H9 (cell line): ENCODE measurements around the gene SLMAP. TPM values are rescaled to one million over a fixed set of nuclear protein-coding genes. Genes with fewer than 3 reads are reported as not detected.

ENCODE experiments used
- DNase-seq: peaks from one replicate; pipeline ENCODE4 v3.0.0-alpha.2; 2017
- H2AFZ ChIP-seq: one replicate; pipeline ENCODE4 v1.6.1; 2013; ENCODE audit warnings: mild to moderate bottlenecking, low read length, control low read depth, moderate library complexity
- H2AK5ac ChIP-seq: 2 replicates; pipeline ENCODE4 v1.6.1; 2013; ENCODE audit warnings: low read length, control low read depth, mixed read lengths; ENCODE audit not compliant: insufficient read length
- H2BK120ac ChIP-seq: one replicate; pipeline ENCODE4 v1.6.1; 2013; ENCODE audit warnings: low read depth, mild to moderate bottlenecking, low read length, control low read depth, inconsistent platforms; ENCODE audit not compliant: poor library complexity, severe bottlenecking
- H2BK12ac ChIP-seq: 2 replicates; pipeline ENCODE4 v1.6.1; 2013; ENCODE audit warnings: low read length, control low read depth, mixed read lengths, low read depth; ENCODE audit not compliant: insufficient read length
- H2BK15ac ChIP-seq: 2 replicates; pipeline ENCODE4 v1.6.1; 2013; ENCODE audit warnings: low read depth, low read length, control low read depth
- H2BK20ac ChIP-seq: one replicate; pipeline ENCODE4 v1.6.1; 2013; ENCODE audit warnings: low read depth, mild to moderate bottlenecking, low read length, control low read depth, inconsistent platforms; ENCODE audit not compliant: poor library complexity, severe bottlenecking
- H2BK5ac ChIP-seq: 2 replicates; pipeline ENCODE4 v1.6.1; 2013; ENCODE audit warnings: low read length, control low read depth, mixed read lengths; ENCODE audit not compliant: insufficient read length
- H3K14ac ChIP-seq: 2 replicates; pipeline ENCODE4 v1.6.1; 2013; ENCODE audit warnings: low read length, control low read depth; ENCODE audit not compliant: insufficient read depth
- H3K18ac ChIP-seq: 2 replicates; pipeline ENCODE4 v1.6.1; 2013; ENCODE audit warnings: low read depth, mild to moderate bottlenecking, mixed read lengths, low read length, control low read depth; ENCODE audit not compliant: insufficient read length
- H3K23ac ChIP-seq: 2 replicates; pipeline ENCODE4 v1.6.1; 2013; ENCODE audit warnings: low read length, control low read depth, mixed read lengths, low read depth; ENCODE audit not compliant: insufficient read length
- H3K23me2 ChIP-seq: 2 replicates; pipeline ENCODE4 v1.6.1; 2013; ENCODE audit warnings: low read depth, mild to moderate bottlenecking, mixed read lengths, low read length, control low read depth; ENCODE audit not compliant: insufficient read length, poor library complexity, severe bottlenecking
- H3K27ac ChIP-seq: 2 replicates; pipeline ENCODE4 v1.5.1; 2013; ENCODE audit warnings: low read length, control low read depth, mixed read lengths, low read depth; ENCODE audit not compliant: insufficient read length
- H3K27me3 ChIP-seq: 2 replicates; pipeline ENCODE4 v1.6.1; 2013; ENCODE audit warnings: low read length, control low read depth, inconsistent platforms; ENCODE audit not compliant: insufficient read depth
- H3K4ac ChIP-seq: 2 replicates; pipeline ENCODE4 v1.6.1; 2013; ENCODE audit warnings: low read depth, mild to moderate bottlenecking, control low read depth, inconsistent platforms, low read length, moderate library complexity
- H3K4me1 ChIP-seq: 2 replicates; pipeline ENCODE4 v1.6.1; 2013; ENCODE audit warnings: low read length, control low read depth, inconsistent platforms; ENCODE audit not compliant: insufficient read depth
- H3K4me2 ChIP-seq: 2 replicates; pipeline ENCODE4 v1.6.1; 2013; ENCODE audit warnings: low read length, control low read depth, mixed read lengths; ENCODE audit not compliant: insufficient read length, insufficient read depth
- H3K56ac ChIP-seq: 2 replicates; pipeline ENCODE4 v1.6.1; 2013; ENCODE audit warnings: low read depth, mild to moderate bottlenecking, mixed read lengths, low read length, control low read depth; ENCODE audit not compliant: insufficient read length
- H3K79me1 ChIP-seq: 2 replicates; pipeline ENCODE4 v1.6.1; 2013; ENCODE audit warnings: low read depth, mild to moderate bottlenecking, moderate library complexity, low read length, control low read depth, inconsistent platforms; ENCODE audit not compliant: insufficient read depth, poor library complexity, severe bottlenecking
- H3K79me2 ChIP-seq: 2 replicates; pipeline ENCODE4 v1.6.1; 2013; ENCODE audit warnings: low read length, control low read depth, inconsistent platforms; ENCODE audit not compliant: insufficient read depth
- H3K9ac ChIP-seq: 2 replicates; pipeline ENCODE4 v1.6.1; 2013; ENCODE audit warnings: low read length, control low read depth, mixed read lengths; ENCODE audit not compliant: insufficient read length; ENCODE audit errors: extremely low read depth
- H3K9me3 ChIP-seq: one replicate; pipeline ENCODE4 v1.6.1; 2013; ENCODE audit warnings: low read depth, low read length, inconsistent platforms; ENCODE audit not compliant: control insufficient read depth
- H3T11ph ChIP-seq: one replicate; pipeline ENCODE4 v1.6.1; 2013; ENCODE audit warnings: mild to moderate bottlenecking, low read length, control low read depth, inconsistent platforms
- H4K20me1 ChIP-seq: one replicate; pipeline ENCODE4 v1.6.1; 2013; ENCODE audit not compliant: control insufficient read depth, insufficient read length, insufficient read depth
- H4K5ac ChIP-seq: 2 replicates; pipeline ENCODE4 v1.6.1; 2013; ENCODE audit warnings: low read depth, mild to moderate bottlenecking, mixed read lengths, low read length, control low read depth; ENCODE audit not compliant: insufficient read length
- H4K8ac ChIP-seq: replicated peaks from 2 replicates; pipeline ENCODE4 v1.6.1; 2013; ENCODE audit warnings: low read length, control low read depth, mixed read lengths, low read depth; ENCODE audit not compliant: insufficient read length
- H4K91ac ChIP-seq: 2 replicates; pipeline ENCODE4 v1.6.1; 2013; ENCODE audit warnings: low read depth, mild to moderate bottlenecking, moderate library complexity, mixed read lengths, low read length, control low read depth; ENCODE audit not compliant: insufficient read length
- H3K27ac Mint-ChIP-seq, 3 experiments: 2 replicates in 2 of 3; 3 replicates in 1 of 3; pipeline ENCODE4 v1.8.0; 2020 to 2021; ENCODE audit warnings: mixed read lengths in 3 of 3, mild to moderate bottlenecking in 1 of 3, moderate library complexity in 1 of 3
- H3K27me3 Mint-ChIP-seq: 2 replicates; pipeline ENCODE4 v1.8.0; 2021; ENCODE audit warnings: low read depth, mild to moderate bottlenecking, moderate library complexity, mixed read lengths
- H3K36me3 Mint-ChIP-seq, 3 experiments: 2 replicates in 2 of 3; 3 replicates in 1 of 3; pipeline ENCODE4 v1.8.0; 2020 to 2021; ENCODE audit warnings: low read depth in 3 of 3, mixed read lengths in 3 of 3; ENCODE audit not compliant: insufficient read depth in 1 of 3
- H3K4me1 Mint-ChIP-seq, 2 experiments: 2 replicates each; pipeline ENCODE4 v1.8.0; 2020; ENCODE audit warnings: mixed read lengths in 2 of 2
- H3K4me3 Mint-ChIP-seq, 2 experiments: 2 replicates in 1 of 2; 3 replicates in 1 of 2; pipeline ENCODE4 v1.8.0; 2020 to 2021; ENCODE audit warnings: mild to moderate bottlenecking in 2 of 2, mixed read lengths in 2 of 2, moderate library complexity in 1 of 2
- H3K9me3 Mint-ChIP-seq, 2 experiments: 2 replicates in 1 of 2; 3 replicates in 1 of 2; pipeline ENCODE4 v1.8.0; 2020; ENCODE audit warnings: mild to moderate bottlenecking in 2 of 2, mixed read lengths in 2 of 2, moderate library complexity in 1 of 2
- CTCF ChIP-seq: fragments of 200-600 bp; sonication (generic); conservative IDR thresholded peaks from 3 replicates; pipeline ENCODE4 v1.8.0; 2021; ENCODE audit warnings: antibody characterized with exemption, mild to moderate bottlenecking
- WGBS: extraction: QIAGEN DNeasy Blood & Tissue Kit; methylation state at CpG from one replicate; pipeline ENCODE4 v1.1.7; 2013; ENCODE audit warnings: missing lambda C conversion rate, low lambda C conversion rate, mixed read lengths; ENCODE audit not compliant: insufficient read length; ENCODE audit errors: extremely low coverage; 5-methylcytosine and 5-hydroxymethylcytosine counted together
- total RNA-seq: library from RNA; stranded (reverse); gene quantifications from 2 replicates; pipeline ENCODE4 v1.2.1, GENCODE V29; 2021

The SLMAP gene
- total RNA-seq, 1 experiment from 2014 or later: 65.1 TPM

GRCh38 chr3:57738391-57738790 lies 17.7 kb upstream of the SLMAP start:
- H3K27me3 Mint-ChIP-seq: no peaks in the 10 kb centered on the region
- no peaks in the 10 kb centered on the region for H3K9me3 Mint-ChIP-seq
- Histone ChIP-seq H3K56ac (no peak overlapping the region), H3K4me1 (no peaks in the 10 kb centered on the region), H3K23ac (no peak overlapping the region), H3K79me1 (no peaks in the 10 kb centered on the region), H2BK15ac (no peak overlapping the region), H3K23me2 (no peaks in the 10 kb centered on the region), H4K20me1 (no peaks in the 10 kb centered on the region), H3K27ac (no peak overlapping the region), H3K4ac (no peak overlapping the region), H3K18ac (no peak overlapping the region), H2AK5ac (no peak overlapping the region), H3K9me3 (no peaks in the 10 kb centered on the region), H4K8ac (no peak overlapping the region), H4K91ac (no peak overlapping the region), H2BK20ac (no peak overlapping the region), H3T11ph (no peak overlapping the region), H2BK12ac (no peak overlapping the region), H3K27me3 (no peaks in the 10 kb centered on the region), H3K9ac (no peak overlapping the region), H2BK5ac (no peak overlapping the region), H2BK120ac (no peak overlapping the region), H3K14ac (no peak overlapping the region), H3K4me2 (no peak overlapping the region), H2AFZ (no peak overlapping the region), H4K5ac (no peak overlapping the region), H3K79me2 (no peaks in the 10 kb centered on the region)
- TF ChIP-seq CTCF: no peak
- H3K36me3 Mint-ChIP-seq: no peaks in the 10 kb centered on the region
- DNase-seq: no peak
- H3K4me3 Mint-ChIP-seq: no peak overlapping the region
- H3K4me1 Mint-ChIP-seq: no peaks in the 10 kb centered on the region
- WGBS: no CpG with 5 or more reads among the region's 5 CpGs
- no peak overlapping the region for H3K27ac Mint-ChIP-seq
